ENCODE measurements around the gene PHLPP1.

DNA sequence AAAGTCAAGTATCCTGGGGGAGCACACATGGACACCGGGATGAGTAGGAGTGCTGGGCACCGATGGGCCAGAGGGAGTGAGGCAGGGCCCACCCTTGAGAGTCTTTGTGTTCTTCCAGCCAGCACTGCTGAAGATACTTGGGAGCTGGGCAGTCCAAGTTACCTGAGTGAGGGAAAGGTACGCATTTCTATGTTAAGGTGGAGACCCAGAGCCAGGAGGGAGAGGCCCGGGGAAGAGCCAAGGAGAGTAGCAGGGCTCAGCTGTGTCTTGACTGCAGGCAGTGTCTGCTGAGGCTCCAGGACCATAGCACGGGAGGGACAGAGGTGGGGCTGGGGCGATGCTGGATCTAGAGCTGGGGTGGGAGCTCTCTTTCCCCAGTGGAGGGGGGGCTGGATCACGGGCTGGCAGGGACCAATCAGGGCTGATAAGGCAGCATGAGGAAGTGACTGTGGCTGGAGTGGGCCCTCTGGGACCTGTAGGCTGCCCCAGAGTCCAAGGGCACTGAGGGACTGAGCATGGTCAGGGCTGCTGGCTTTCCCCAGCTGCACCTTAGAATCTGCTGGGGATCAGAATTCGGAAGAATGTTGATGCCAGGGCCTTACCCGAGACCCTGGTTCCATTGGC, 289.2 kb downstream of the PHLPP1 start:
- no peak for TF ChIP-seq POLR2A (IDR thresholded peaks at IDR 0.05; ENCODE audit: low read length)
- TF ChIP-seq GATA1 (IDR thresholded peaks at IDR 0.05; ENCODE audit: low read depth, low read length): no peak
